Type B pancreatic cell (in vitro differentiated cells): ENCODE results near the gene NUP210L. TPM values are rescaled to one million over a fixed set of nuclear protein-coding genes. Genes with fewer than 3 reads are reported as not detected.
"Not testable (repeated sequence)": the region's sequence is repeated elsewhere in the genome, so short reads cannot be mapped to it uniquely, and the experiment has no call there.

Experiments
- DNase-seq: peaks from one replicate; pipeline ENCODE4 v3.0.0; 2021; ENCODE audit warnings: mixed read lengths; ENCODE audit not compliant: unreplicated experiment; ENCODE audit errors: extremely low spot score
- H3K27ac Mint-ChIP-seq: 2 replicates; pipeline ENCODE4 v1.8.0; 2021; ENCODE audit warnings: mild to moderate bottlenecking, mixed read lengths
- H3K27me3 Mint-ChIP-seq: 2 replicates; pipeline ENCODE4 v1.8.0; 2021; ENCODE audit warnings: mixed read lengths
- H3K36me3 Mint-ChIP-seq: 2 replicates; pipeline ENCODE4 v1.8.0; 2021; ENCODE audit warnings: mixed read lengths
- H3K4me1 Mint-ChIP-seq: one replicate; pipeline ENCODE4 v1.8.0; 2021; ENCODE audit warnings: mixed read lengths; ENCODE audit not compliant: unreplicated experiment
- H3K4me3 Mint-ChIP-seq: 2 replicates; pipeline ENCODE4 v1.8.0; 2021; ENCODE audit warnings: mild to moderate bottlenecking, mixed read lengths
- H3K9me3 Mint-ChIP-seq: 2 replicates; pipeline ENCODE4 v1.8.0; 2021; ENCODE audit warnings: mixed read lengths
- total RNA-seq: library from RNA; stranded (reverse); gene quantifications from 2 replicates; pipeline ENCODE4 v1.2.1, GENCODE V29; 2021; ENCODE audit warnings: low replicate concordance
- TF ChIP-seq, protein P1 (sequence below): fragments of 200-600 bp; sonication (generic); conservative IDR thresholded peaks from 2 replicates; pipeline ENCODE4 v1.5.0; 2021; ENCODE audit warnings: antibody characterized with exemption, mild to moderate bottlenecking

NUP210L gene
- total RNA-seq, 1 donor from 2014 or later: not detected

DNA sequence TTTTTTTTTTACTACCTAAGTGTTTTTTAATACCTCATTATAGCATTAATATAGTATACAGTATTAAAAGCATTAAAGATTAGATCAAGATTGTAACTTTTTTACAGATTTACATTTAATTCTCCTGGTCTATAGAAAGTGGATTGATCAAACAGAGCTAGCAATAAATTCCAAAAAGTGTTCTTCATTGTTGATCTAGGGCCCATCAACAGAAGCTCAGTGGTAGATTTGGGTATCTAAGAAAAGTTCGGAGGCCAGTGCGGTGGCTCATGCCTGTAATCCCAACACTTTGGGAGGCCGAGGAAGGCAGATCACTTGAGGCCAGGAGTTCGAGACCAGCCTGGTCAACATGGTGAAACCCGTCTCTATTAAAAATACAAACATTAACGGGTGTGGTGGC lies 12.5 kb downstream of the NUP210L start:
- Mint-ChIP-seq H3K36me3 (no peaks in the 10 kb centered on the region), H3K27me3 (no peaks in the 10 kb centered on the region), H3K4me1 (no peaks in the 10 kb centered on the region), H3K4me3 (no peak overlapping the region), H3K27ac (no peak overlapping the region), H3K9me3 (no peaks in the 10 kb centered on the region)
- TF ChIP-seq, protein P1, sequence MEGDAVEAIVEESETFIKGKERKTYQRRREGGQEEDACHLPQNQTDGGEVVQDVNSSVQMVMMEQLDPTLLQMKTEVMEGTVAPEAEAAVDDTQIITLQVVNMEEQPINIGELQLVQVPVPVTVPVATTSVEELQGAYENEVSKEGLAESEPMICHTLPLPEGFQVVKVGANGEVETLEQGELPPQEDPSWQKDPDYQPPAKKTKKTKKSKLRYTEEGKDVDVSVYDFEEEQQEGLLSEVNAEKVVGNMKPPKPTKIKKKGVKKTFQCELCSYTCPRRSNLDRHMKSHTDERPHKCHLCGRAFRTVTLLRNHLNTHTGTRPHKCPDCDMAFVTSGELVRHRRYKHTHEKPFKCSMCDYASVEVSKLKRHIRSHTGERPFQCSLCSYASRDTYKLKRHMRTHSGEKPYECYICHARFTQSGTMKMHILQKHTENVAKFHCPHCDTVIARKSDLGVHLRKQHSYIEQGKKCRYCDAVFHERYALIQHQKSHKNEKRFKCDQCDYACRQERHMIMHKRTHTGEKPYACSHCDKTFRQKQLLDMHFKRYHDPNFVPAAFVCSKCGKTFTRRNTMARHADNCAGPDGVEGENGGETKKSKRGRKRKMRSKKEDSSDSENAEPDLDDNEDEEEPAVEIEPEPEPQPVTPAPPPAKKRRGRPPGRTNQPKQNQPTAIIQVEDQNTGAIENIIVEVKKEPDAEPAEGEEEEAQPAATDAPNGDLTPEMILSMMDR: no peak
- no peak for DNase-seq

- TF ChIP-seq, protein P1: no peak
- no peak overlapping the region for H3K4me3 Mint-ChIP-seq
- DNase-seq: no peak
- no peak overlapping the region for H3K27ac Mint-ChIP-seq
- no peaks in the 10 kb centered on the region for H3K9me3 Mint-ChIP-seq
- H3K4me1 Mint-ChIP-seq: no peaks in the 10 kb centered on the region
- no peaks in the 10 kb centered on the region for H3K36me3 Mint-ChIP-seq
- H3K27me3 Mint-ChIP-seq: no peaks in the 10 kb centered on the region
Observed at GRCh38 chr1:154141240-154141639, 13.6 kb downstream of the NUP210L start.

GRCh38 chr1:154137888-154138287 lies 17.0 kb downstream of the NUP210L start:
- no peaks in the 10 kb centered on the region for H3K36me3 Mint-ChIP-seq
- no peak overlapping the region for H3K4me3 Mint-ChIP-seq
- TF ChIP-seq, protein P1: no peak
- DNase-seq: no peak
- no peak overlapping the region for H3K27ac Mint-ChIP-seq
- H3K9me3 Mint-ChIP-seq: no peaks in the 10 kb centered on the region
- no peaks in the 10 kb centered on the region for H3K27me3 Mint-ChIP-seq
- H3K4me1 Mint-ChIP-seq: no peaks in the 10 kb centered on the region

DNA sequence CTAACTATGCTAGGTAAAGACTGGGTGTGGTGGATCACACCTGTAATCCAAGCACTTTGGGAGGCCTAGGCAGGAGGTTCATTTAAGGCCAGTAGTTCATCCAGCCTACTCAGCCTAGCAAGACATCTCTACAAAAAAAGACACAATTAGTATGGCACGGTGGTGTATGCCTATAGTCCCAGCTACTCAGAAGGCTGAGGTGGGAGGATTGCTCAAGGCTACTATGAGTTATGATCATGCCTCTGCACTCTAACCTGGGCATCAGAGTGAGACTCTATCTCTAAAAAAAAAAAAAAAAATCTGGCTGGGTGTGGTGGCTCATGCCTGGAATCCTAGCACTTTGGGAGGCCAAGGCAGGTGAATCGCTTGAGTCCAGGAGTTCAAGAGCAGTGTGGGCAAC lies 21.6 kb downstream of the NUP210L start:
- no peaks in the 10 kb centered on the region for H3K27me3 Mint-ChIP-seq
- no peak for DNase-seq
- H3K27ac Mint-ChIP-seq: no peak overlapping the region
- no peaks in the 10 kb centered on the region for H3K36me3 Mint-ChIP-seq
- no peaks in the 10 kb centered on the region for H3K9me3 Mint-ChIP-seq
- TF ChIP-seq, protein P1: no peak
- H3K4me3 Mint-ChIP-seq: no peak overlapping the region
- no peaks in the 10 kb centered on the region for H3K4me1 Mint-ChIP-seq

DNA sequence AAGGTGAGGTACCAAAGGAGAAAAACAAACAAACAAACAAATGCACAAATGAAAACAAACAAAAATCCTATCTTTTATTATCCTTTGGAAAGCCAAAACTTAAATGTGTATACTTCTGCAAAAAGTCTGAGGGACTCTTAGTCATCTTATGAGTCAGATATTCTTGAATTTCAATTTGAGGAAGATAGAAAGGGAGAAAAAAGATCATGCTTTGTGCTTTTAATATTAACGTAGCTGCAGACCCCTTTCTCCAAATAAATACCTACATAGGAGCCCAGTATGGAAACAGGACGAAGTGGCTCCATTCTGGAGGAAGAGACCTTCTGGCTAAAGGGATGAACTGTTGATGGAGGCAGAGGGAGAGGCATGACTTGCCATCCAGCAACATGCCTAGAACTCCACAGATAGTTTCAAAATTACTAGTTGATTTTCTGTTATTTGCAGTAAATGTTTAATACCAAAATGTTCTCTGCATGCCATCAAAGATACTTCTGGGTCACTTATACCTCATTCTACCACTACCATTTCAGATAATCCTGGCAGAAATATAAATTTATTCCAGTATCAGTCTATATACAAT lies 25.4 kb downstream of the NUP210L start:
- H3K4me3 Mint-ChIP-seq: no peak overlapping the region
- no peaks in the 10 kb centered on the region for H3K36me3 Mint-ChIP-seq
- no peak for DNase-seq
- H3K9me3 Mint-ChIP-seq: no peaks in the 10 kb centered on the region
- TF ChIP-seq, protein P1: no peak
- H3K27ac Mint-ChIP-seq: no peak overlapping the region
- no peaks in the 10 kb centered on the region for H3K4me1 Mint-ChIP-seq
- peaks cover 2% of the 10 kb centered on the region for H3K27me3 Mint-ChIP-seq

DNA sequence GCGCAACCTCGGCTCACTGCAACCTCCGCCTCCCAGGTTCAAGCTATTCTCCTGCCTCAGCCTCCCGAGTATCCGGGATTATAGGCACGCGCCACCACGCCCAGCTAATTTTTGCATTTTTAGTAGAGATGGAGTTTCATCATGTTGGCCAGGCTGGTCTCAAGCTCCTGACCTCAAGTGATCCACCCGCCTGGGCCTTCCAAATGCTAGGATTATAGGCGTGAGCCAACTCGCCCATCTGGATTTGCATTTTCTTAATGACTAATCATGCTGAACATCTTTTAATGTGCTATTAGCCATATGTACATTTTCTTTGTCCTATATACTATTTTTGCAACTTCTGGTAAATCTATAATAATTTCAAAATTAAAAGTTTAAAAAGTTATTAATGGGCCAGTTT lies 31.7 kb downstream of the NUP210L start:
- not testable (repeated sequence) for H3K9me3 Mint-ChIP-seq, H3K4me3 Mint-ChIP-seq, H3K27ac Mint-ChIP-seq, H3K4me1 Mint-ChIP-seq, H3K36me3 Mint-ChIP-seq, H3K27me3 Mint-ChIP-seq, DNase-seq
